A673 (cell line): ENCODE data around the gene CERKL.
A peak's percentile ranks its signal among the peaks of the same experiment; 100 is the strongest.

Experiments
- EZH2 ChIP-seq: fragments of 200-600 bp; sonication (generic); IDR thresholded peaks from 2 replicates; pipeline ENCODE4 v1.6.1; 2017; ENCODE audit warnings: borderline replicate concordance, low read depth, mild to moderate bottlenecking, mixed read lengths, antibody characterized with exemption, low read length; ENCODE audit not compliant: poor library complexity, severe bottlenecking
- TF ChIP-seq, protein P1 (sequence below): fragments of 300-800, 200-600 bp; sonication (generic); conservative IDR thresholded peaks from 2 replicates; pipeline ENCODE4 v1.5.1; 2017; ENCODE audit warnings: low read depth, mild to moderate bottlenecking, antibody characterized with exemption, low read length, moderate library complexity, mixed read lengths

DNA sequence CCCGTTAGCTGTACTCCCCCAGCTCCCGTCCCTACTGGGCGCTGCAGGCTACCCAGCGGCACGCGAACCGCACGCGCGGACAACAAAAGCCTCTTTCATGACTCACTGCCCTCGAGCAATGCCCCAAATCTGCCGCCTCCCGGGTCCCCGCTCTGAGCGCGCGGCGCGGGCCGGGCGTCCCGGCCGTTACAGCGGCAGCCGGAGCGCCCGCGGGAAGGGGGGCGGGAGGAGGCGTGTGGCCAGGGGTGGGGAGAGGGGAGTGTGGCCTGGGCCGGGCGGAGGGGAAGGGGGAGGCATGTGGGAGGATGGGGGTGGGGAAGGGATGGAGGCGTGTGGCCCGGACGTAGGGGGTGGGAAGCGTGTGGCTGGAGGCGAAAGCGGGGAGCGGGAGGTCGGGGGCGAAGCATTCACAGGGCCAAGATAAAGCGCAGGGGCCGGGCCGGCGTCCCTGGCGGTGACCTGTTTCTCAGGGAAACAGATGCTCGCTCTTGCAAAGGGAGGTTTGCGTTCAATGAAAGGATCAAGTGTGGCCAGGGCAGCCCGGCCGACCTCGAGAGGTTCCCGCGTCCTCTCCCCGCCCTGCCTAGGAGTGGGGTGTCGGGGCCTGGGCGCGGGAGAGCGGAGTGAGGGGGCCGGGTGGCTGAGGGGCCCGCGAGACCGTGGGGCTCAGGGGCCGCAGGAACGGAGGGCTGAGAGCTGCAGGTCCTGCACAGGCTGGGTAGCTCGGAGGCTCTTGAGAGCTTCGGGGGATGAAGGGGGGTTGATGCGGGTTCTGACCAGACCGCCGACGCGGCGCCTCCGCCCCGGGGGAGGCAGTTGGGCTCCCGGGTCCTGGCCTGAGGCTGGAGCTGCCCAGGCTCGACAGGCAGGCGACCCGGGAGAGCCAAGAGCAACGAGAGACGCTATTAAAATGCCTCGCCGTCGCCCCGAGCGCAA lies 26.9 kb upstream of the CERKL start:
- TF ChIP-seq, protein P1, sequence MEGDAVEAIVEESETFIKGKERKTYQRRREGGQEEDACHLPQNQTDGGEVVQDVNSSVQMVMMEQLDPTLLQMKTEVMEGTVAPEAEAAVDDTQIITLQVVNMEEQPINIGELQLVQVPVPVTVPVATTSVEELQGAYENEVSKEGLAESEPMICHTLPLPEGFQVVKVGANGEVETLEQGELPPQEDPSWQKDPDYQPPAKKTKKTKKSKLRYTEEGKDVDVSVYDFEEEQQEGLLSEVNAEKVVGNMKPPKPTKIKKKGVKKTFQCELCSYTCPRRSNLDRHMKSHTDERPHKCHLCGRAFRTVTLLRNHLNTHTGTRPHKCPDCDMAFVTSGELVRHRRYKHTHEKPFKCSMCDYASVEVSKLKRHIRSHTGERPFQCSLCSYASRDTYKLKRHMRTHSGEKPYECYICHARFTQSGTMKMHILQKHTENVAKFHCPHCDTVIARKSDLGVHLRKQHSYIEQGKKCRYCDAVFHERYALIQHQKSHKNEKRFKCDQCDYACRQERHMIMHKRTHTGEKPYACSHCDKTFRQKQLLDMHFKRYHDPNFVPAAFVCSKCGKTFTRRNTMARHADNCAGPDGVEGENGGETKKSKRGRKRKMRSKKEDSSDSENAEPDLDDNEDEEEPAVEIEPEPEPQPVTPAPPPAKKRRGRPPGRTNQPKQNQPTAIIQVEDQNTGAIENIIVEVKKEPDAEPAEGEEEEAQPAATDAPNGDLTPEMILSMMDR = no peak
- TF ChIP-seq EZH2 = peak; percentile 91
